Urothelium cell line (cell line): ENCODE data around the gene JPT2.

Experiments used
- DNase-seq: peaks from one replicate; pipeline ENCODE4 v3.0.0; 2011; ENCODE audit warnings: low spot score, mixed read lengths
- FAIRE-seq: peaks from 2 replicates; lab custom pipeline; 2011; peaks lifted over from hg19 to GRCh38; lab: Jason Lieb, UNC

JPT2 gene

GRCh38 chr16:1749152-1750117 is 71.4 kb downstream of the JPT2 start:
- no peak for DNase-seq

More at GRCh38 chr16:1749152-1750117, 71.4 kb downstream of the JPT2 start:
- FAIRE-seq, result no peak
